ENCODE data around the gene WASF3. TPM values are rescaled to one million over a fixed set of nuclear protein-coding genes. Genes with fewer than 3 reads are reported as not detected.

Gene WASF3
- total RNA-seq, 4 donors from 2014 or later = 1.4 to 13.9 (median 2.8) TPM

DNA sequence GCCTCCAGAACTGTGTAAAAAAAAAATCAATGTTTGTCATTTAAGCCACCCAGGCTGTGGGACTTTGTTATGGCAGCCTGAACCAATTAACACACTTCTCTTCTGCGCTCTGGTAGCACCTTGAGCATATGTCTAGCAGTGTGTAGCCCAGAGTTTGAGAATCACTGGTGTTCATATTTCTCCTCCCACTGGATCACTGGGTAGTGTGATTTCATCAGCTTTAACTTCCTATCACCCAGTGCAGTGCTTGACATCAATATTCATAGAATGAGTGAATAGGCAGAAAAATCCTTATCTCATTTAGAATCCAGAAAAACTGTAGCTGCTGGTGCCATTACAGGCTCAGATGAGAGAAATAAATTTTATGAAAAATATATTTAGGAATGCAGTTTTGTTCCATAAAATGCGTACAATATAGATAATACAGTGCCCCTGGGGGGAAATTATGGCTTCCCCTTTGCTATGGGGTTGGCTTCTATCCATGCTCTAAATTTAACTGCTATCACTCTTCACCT lies 30.7 kb upstream of the WASF3 start:
- Histone ChIP-seq H3K4me1 (no peaks in the 10 kb centered on the region), H3K9me3 (no peaks in the 10 kb centered on the region), H3K4me3 (no peak overlapping the region), H3K27ac (no peak overlapping the region), H3K27me3 (no peaks in the 10 kb centered on the region), H3K36me3 (no peaks in the 10 kb centered on the region)
- intact Hi-C loops (cut with DNase I) = no loop called here
- 67 to 81% methylated on average over 2 of the region's 2 CpGs for WGBS, 2 donors
- no peak for TF ChIP-seq POLR2A (IDR thresholded peaks at IDR 0.05)
- TF ChIP-seq CTCF (IDR thresholded peaks at IDR 0.05) = no peak
- no peak for DNase-seq

DNA sequence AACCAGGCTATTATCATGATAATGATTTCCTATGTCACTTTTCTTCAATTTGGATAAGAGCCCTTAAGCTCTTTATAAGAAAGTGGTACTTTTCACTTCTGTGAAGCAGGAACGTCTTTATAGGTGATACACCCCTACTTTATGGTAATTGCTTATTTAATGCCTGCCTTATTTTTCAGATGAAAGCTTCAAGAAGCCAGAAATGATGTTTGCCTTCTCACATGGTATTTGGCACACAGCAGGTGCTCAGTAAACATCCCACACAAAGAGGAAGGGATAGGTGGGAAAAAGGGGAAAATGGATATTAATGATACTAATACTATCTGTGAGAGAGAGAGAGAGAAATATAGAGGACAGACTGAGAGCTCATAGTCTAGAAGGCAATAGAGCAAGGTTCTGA lies 29.0 kb upstream of the WASF3 start:
- DNase-seq = no peak
- intact Hi-C loops (cut with DNase I) = no loop called here
- Histone ChIP-seq H3K27me3 (no peaks in the 10 kb centered on the region), H3K4me1 (no peaks in the 10 kb centered on the region), H3K9me3 (no peaks in the 10 kb centered on the region), H3K4me3 (no peak overlapping the region), H3K27ac (no peak overlapping the region), H3K36me3 (no peaks in the 10 kb centered on the region)
- TF ChIP-seq CTCF (IDR thresholded peaks at IDR 0.05) = no peak
- TF ChIP-seq POLR2A (IDR thresholded peaks at IDR 0.05) = no peak
- 5% methylated on average over 1 of the region's 1 CpG for WGBS, 2 donors

GRCh38 chr13:26529441-26529840 lies 28.0 kb upstream of the WASF3 start:
- Histone ChIP-seq H3K4me3 (no peak overlapping the region), H3K27ac (no peak overlapping the region), H3K4me1 (no peaks in the 10 kb centered on the region), H3K9me3 (no peaks in the 10 kb centered on the region), H3K36me3 (no peaks in the 10 kb centered on the region), H3K27me3 (no peaks in the 10 kb centered on the region)
- TF ChIP-seq POLR2A (IDR thresholded peaks at IDR 0.05) = no peak
- no peak for TF ChIP-seq CTCF (IDR thresholded peaks at IDR 0.05)
- no peak for DNase-seq
- intact Hi-C loops (cut with DNase I) = no loop called here
- WGBS, 2 donors = 37 to 42% methylated on average over 6 of the region's 6 CpGs

DNA sequence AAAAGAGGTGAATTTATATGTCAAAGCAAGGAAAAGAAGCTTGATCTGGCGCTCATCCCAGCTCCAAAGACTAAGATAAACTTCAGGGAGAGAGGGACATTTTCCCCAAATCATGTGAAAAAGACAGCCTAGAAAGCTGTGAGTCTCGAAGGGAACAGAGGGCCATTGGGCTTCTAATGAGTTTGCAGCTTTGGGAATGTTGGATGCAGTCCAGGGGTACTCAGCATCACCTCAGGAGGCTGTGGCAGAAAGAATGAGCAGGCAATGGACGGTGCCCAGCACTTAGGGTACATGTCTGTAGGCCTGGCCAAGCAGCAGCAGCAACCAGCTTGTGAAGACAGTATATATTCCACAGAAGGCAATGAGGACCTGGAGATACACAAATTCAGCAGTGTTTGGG lies 25.7 kb upstream of the WASF3 start:
- intact Hi-C loops (cut with DNase I) = no loop called here
- Histone ChIP-seq H3K27me3 (no peaks in the 10 kb centered on the region), H3K36me3 (no peaks in the 10 kb centered on the region), H3K4me1 (no peaks in the 10 kb centered on the region), H3K27ac (no peak overlapping the region), H3K9me3 (no peaks in the 10 kb centered on the region), H3K4me3 (no peak overlapping the region)
- TF ChIP-seq CTCF (IDR thresholded peaks at IDR 0.05) = no peak
- DNase-seq = no peak
- 40 to 48% methylated on average over 3 of the region's 3 CpGs for WGBS, 2 donors

DNA sequence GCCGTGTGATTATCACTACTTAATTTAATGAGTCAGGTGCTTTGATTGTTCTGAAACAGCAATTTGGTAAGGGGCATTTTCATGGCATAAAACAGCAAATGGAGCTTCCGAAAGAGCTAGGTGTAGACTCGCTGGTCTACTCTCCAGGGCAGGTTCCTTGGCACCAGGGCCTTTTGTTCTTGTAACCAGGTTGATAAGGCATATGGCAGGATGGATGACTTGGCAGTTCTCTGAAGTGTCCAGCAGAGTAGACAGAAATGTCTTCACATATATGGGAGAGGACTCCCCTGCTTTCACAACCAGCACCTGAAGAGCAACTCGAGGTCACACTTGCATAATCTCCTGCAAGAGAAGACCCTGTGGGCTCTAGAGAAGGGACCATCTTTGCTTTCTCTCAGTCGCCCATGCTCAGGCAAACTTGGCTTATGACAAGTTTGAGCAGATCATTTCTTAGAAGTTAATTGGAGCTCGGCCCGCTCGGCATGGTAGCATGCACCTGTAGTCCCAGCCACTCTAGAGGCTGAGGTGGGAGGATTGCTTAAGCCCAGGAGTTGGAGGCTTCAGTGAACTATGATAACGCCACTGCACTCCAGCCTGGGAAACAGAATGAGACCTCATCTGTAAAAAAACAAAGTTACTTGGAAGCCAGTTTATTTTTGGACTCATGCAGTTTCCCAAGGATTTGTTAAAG lies 23.3 kb upstream of the WASF3 start:
- 72 to 74% methylated on average over 8 to 9 of the region's 9 CpGs for WGBS, 2 donors
- no peaks in the 10 kb centered on the region for H3K36me3 ChIP-seq
- H3K4me1 ChIP-seq = no peaks in the 10 kb centered on the region
- DNase-seq = no peak
- no peak overlapping the region for H3K27ac ChIP-seq
- H3K27me3 ChIP-seq = no peaks in the 10 kb centered on the region
- TF ChIP-seq CTCF (IDR thresholded peaks at IDR 0.05) (no peak), POLR2A (IDR thresholded peaks at IDR 0.05) (no peak)
- intact Hi-C loops (cut with DNase I) = no loop called here
- no peaks in the 10 kb centered on the region for H3K9me3 ChIP-seq
- no peak overlapping the region for H3K4me3 ChIP-seq

Measured in esophagus squamous epithelium (tissue), 5 donors.